Esophagus muscularis mucosa (tissue), 4 donors: Measurements from ENCODE around the gene ACSL4. TPM values are rescaled to one million over a fixed set of nuclear protein-coding genes. Genes with fewer than 3 reads are reported as not detected.
"Not testable (repeated sequence)": the region's sequence is repeated elsewhere in the genome, so short reads cannot be mapped to it uniquely, and the experiment has no call there.

Experiments
- DNase-seq: peaks from one replicate; pipeline ENCODE4 v3.0.0-alpha.2; 2017; ENCODE audit errors: extremely low spot score
- H3K27ac ChIP-seq, 4 donors: fragments of 200-600 bp; sonication (generic); replicated peaks in 1 of 4; 1 replicate in 3 of 4; 2 replicates in 1 of 4; pipeline ENCODE4 v1.5.1; 2016 to 2019; ENCODE audit warnings: mild to moderate bottlenecking in 1 of 4
- H3K27me3 ChIP-seq, 4 donors: fragments of 200-600 bp; sonication (generic); one replicate each; pipeline versions ENCODE4 v1.5.1 to v1.6.0; 2016 to 2019
- H3K36me3 ChIP-seq, 4 donors: fragments of 200-600 bp; sonication (generic); one replicate each; pipeline ENCODE4 v1.5.1; 2016 to 2019
- H3K4me1 ChIP-seq, 4 donors: fragments of 200-600 bp; sonication (generic); one replicate each; pipeline ENCODE4 v1.5.1; 2016 to 2019
- H3K4me3 ChIP-seq, 4 donors: fragments of 200-600 bp; sonication (generic); 1 replicate in 2 of 4; 2 replicates in 2 of 4; pipeline ENCODE4 v1.5.1; 2016 to 2019; ENCODE audit warnings: mild to moderate bottlenecking in 4 of 4, moderate library complexity in 1 of 4
- H3K9me3 ChIP-seq, 4 donors: fragments of 200-600 bp; sonication (generic); 1 replicate in 3 of 4; 2 replicates in 1 of 4; pipeline ENCODE4 v1.5.1; 2016 to 2019
- CTCF ChIP-seq, 3 experiments: fragments of 200-600 bp in 2 of 3; fragments of 450-650 bp in 1 of 3; sonication (generic) in 2 of 3; IDR thresholded peaks; one replicate each; pipeline ENCODE4 v1.5.1; 2017 to 2019; ENCODE audit warnings: antibody characterized with exemption in 3 of 3, mild to moderate bottlenecking in 2 of 3, moderate library complexity in 1 of 3
- EP300 ChIP-seq: sonication (generic); formaldehyde crosslinking; IDR thresholded peaks from one replicate; pipeline ENCODE4 v1.6.1; 2017; ENCODE audit warnings: antibody characterized with exemption
- POLR2A ChIP-seq: fragments of 450-650 bp; IDR thresholded peaks from one replicate; pipeline ENCODE4 v1.6.1; 2017; ENCODE audit warnings: antibody characterized with exemption, moderate library complexity, mild to moderate bottlenecking, low read depth
- POLR2AphosphoS5 ChIP-seq, 2 donors: sonication (generic); formaldehyde crosslinking; IDR thresholded peaks; one replicate each; pipeline ENCODE4 v1.6.1; 2017; ENCODE audit warnings: antibody characterized with exemption in 2 of 2
- WGBS: methylation state at CpG from one replicate; pipeline ENCODE4 v1.1.5; 2018; 5-methylcytosine and 5-hydroxymethylcytosine counted together
- intact Hi-C: fragments of 100-400 bp; cut with DNase I; formaldehyde crosslinking; loops from one replicate; pipeline ENCODE4 v1.15.1; 2023
- total RNA-seq, 4 donors: library from RNA; depleted of rRNA; stranded (reverse); fragments of >200 nt; gene quantifications; one replicate each; pipeline versions ENCODE4 v1.1.0 to v1.2.1, GENCODE V29; 2016

Gene ACSL4
- total RNA-seq, 4 donors from 2014 or later: 34.9 to 61.5 (median 47.9) TPM

GRCh38 chrX:109747681-109748080 is 14.6 kb upstream of the ACSL4 start:
- no peaks in the 10 kb centered on the region for H3K36me3 ChIP-seq
- intact Hi-C loops: no loop called here
- WGBS: 85% methylated on average over 9 of the region's 9 CpGs
- TF ChIP-seq EP300: no peak
- TF ChIP-seq POLR2A: no peak
- TF ChIP-seq POLR2AphosphoS5 (IDR thresholded peaks at IDR 0.05): no peak
- no peak for TF ChIP-seq CTCF (IDR thresholded peaks at IDR 0.05)
- H3K27me3 ChIP-seq: no peaks in the 10 kb centered on the region
- no peaks in the 10 kb centered on the region for H3K9me3 ChIP-seq
- H3K27ac ChIP-seq: no peak overlapping the region
- no peak for DNase-seq
- H3K4me3 ChIP-seq: no peak overlapping the region
- H3K4me1 ChIP-seq: no peaks in the 10 kb centered on the region

- peaks cover 0 to 4% (median 0%) of the 10 kb centered on the region in 4 donors for H3K27me3 ChIP-seq
- DNase-seq: no peak
- H3K9me3 ChIP-seq: no peaks in the 10 kb centered on the region
- H3K4me3 ChIP-seq: no peak overlapping the region
- H3K36me3 ChIP-seq: no peaks in the 10 kb centered on the region
- no peak overlapping the region for H3K27ac ChIP-seq
- intact Hi-C loops: no loop called here
- 76% methylated on average over 4 of the region's 4 CpGs for WGBS
- no peaks in the 10 kb centered on the region for H3K4me1 ChIP-seq
- TF ChIP-seq POLR2A (no peak), EP300 (no peak), POLR2AphosphoS5 (IDR thresholded peaks at IDR 0.05) (no peak), CTCF (IDR thresholded peaks at IDR 0.05) (no peak)
Measured at GRCh38 chrX:109742722-109743121, 9.7 kb upstream of the ACSL4 start.

- H3K27ac ChIP-seq, H3K4me3 ChIP-seq, H3K4me1 ChIP-seq, H3K36me3 ChIP-seq, intact Hi-C loops, H3K9me3 ChIP-seq, H3K27me3 ChIP-seq, DNase-seq: not testable (repeated sequence)
- 67% methylated on average over 11 of the region's 11 CpGs for WGBS
Measured at GRCh38 chrX:109740896-109741295, 7.8 kb upstream of the ACSL4 start.

- Histone ChIP-seq H3K27ac (no peak overlapping the region), H3K36me3 (no peaks in the 10 kb centered on the region), H3K4me3 (no peak overlapping the region), H3K9me3 (no peaks in the 10 kb centered on the region), H3K4me1 (no peaks in the 10 kb centered on the region), H3K27me3 (peaks cover 0 to 4% (median 0%) of the 10 kb centered on the region in 4 donors)
- intact Hi-C loops: no loop called here
- no peak for TF ChIP-seq POLR2AphosphoS5 (IDR thresholded peaks at IDR 0.05)
- no peak for TF ChIP-seq CTCF (IDR thresholded peaks at IDR 0.05)
- no peak for TF ChIP-seq EP300
- no peak for TF ChIP-seq POLR2A
- DNase-seq: no peak
Measured at GRCh38 chrX:109740433-109740809, 7.4 kb upstream of the ACSL4 start.

GRCh38 chrX:109739625-109740432 is 6.8 kb upstream of the ACSL4 start:
- intact Hi-C loops: no loop called here
- Histone ChIP-seq H3K27me3 (peaks cover 0 to 4% (median 0%) of the 10 kb centered on the region in 4 donors), H3K9me3 (no peaks in the 10 kb centered on the region), H3K36me3 (no peaks in the 10 kb centered on the region), H3K4me1 (no peaks in the 10 kb centered on the region), H3K4me3 (no peak overlapping the region), H3K27ac (no peak overlapping the region)
- WGBS: 66% methylated on average over 6 of the region's 6 CpGs
- TF ChIP-seq POLR2A (no peak), POLR2AphosphoS5 (IDR thresholded peaks at IDR 0.05) (peak in 1 of 2 donors; percentile 20)
- no peak for DNase-seq

GRCh38 chrX:109735202-109735744 is 2.2 kb upstream of the ACSL4 start:
- Histone ChIP-seq H3K4me1 (peaks cover 0 to 11% (median 5%) of the 10 kb centered on the region in 4 donors), H3K27ac (no peak overlapping the region), H3K9me3 (no peaks in the 10 kb centered on the region), H3K4me3 (no peak overlapping the region), H3K36me3 (no peaks in the 10 kb centered on the region), H3K27me3 (peaks cover 0 to 4% (median 2%) of the 10 kb centered on the region in 4 donors)
- 72% methylated on average over 5 of the region's 5 CpGs for WGBS
- TF ChIP-seq POLR2A: no peak
- TF ChIP-seq EP300: no peak
- TF ChIP-seq CTCF (IDR thresholded peaks at IDR 0.05): no peak
- no peak for TF ChIP-seq POLR2AphosphoS5 (IDR thresholded peaks at IDR 0.05)
- no peak for DNase-seq
- intact Hi-C loops: no loop called here
